Activated B cell treated with CpG ODN at 0.5 μM for 24 hours (primary cell): Measurements from ENCODE around the gene CBY1. TPM values are rescaled to one million over a fixed set of nuclear protein-coding genes. Genes with fewer than 3 reads are reported as not detected.

Experiments
- ATAC-seq: fragments of 200-7000 bp; cut with Tn5 transposase; one replicate; pipeline ENCODE4 v1.10.0; 2021; ENCODE audit warnings: low read depth, mild to moderate bottlenecking, moderate library complexity
- CTCF ChIA-PET: fragments of 350-600 bp; sonication (Branson Sonifier 250); formaldehyde crosslinking; loops from one replicate; lab custom pipeline; 2021; ENCODE audit warnings: antibody characterized with exemption; lab: Charles Lee
- POLR2A ChIA-PET: fragments of 350-600 bp; sonication (Branson Sonifier 250); formaldehyde crosslinking; loops from one replicate; lab custom pipeline; 2021; ENCODE audit warnings: antibody characterized with exemption; lab: Charles Lee
- DNase-seq: peaks from one replicate; pipeline ENCODE4 v3.0.0; 2022
- H3K27ac Mint-ChIP-seq: one replicate; pipeline ENCODE4 v1.8.0; 2020; ENCODE audit warnings: mixed read lengths
- H3K27me3 Mint-ChIP-seq: one replicate; pipeline ENCODE4 v1.8.0; 2021; ENCODE audit warnings: mixed read lengths
- H3K36me3 Mint-ChIP-seq: one replicate; pipeline ENCODE4 v1.8.0; 2021; ENCODE audit warnings: low read depth, mixed read lengths
- H3K4me1 Mint-ChIP-seq: one replicate; pipeline ENCODE4 v1.8.0; 2021; ENCODE audit warnings: mixed read lengths
- H3K4me3 Mint-ChIP-seq: one replicate; pipeline ENCODE4 v1.8.0; 2020; ENCODE audit warnings: mild to moderate bottlenecking, mixed read lengths
- H3K9me3 Mint-ChIP-seq: one replicate; pipeline ENCODE4 v1.8.0; 2020; ENCODE audit warnings: mixed read lengths
- CTCF ChIP-seq: fragments of 200-600 bp; IDR thresholded peaks from one replicate; pipeline ENCODE4 v1.8.0; 2022; ENCODE audit warnings: antibody characterized with exemption, mild to moderate bottlenecking
- intact Hi-C: fragments of 100-400 bp; cut with micrococcal nuclease; formaldehyde crosslinking; loops from one replicate; pipeline ENCODE4 v1.15.1; 2024
- total RNA-seq: library from RNA; stranded (reverse); gene quantifications from 2 replicates; pipeline ENCODE4 v1.2.3, GENCODE V29; 2022

Gene CBY1
- total RNA-seq, 1 donor from 2014 or later = 14.1 TPM

- intact Hi-C loops = no loop called here
- ATAC-seq = no peak
- DNase-seq = no peak
- Mint-ChIP-seq H3K27me3 (peaks cover 27% of the 10 kb centered on the region), H3K9me3 (peaks cover 6% of the 10 kb centered on the region), H3K4me3 (no peak overlapping the region), H3K36me3 (no peaks in the 10 kb centered on the region), H3K27ac (no peak overlapping the region), H3K4me1 (no peaks in the 10 kb centered on the region)
- TF ChIP-seq CTCF = no peak
- POLR2A ChIA-PET = no interaction called here
- CTCF ChIA-PET = no interaction called here
These were observed 37.8 kb upstream of the CBY1 start for GRCh38 chr22:38618682-38619081.

GRCh38 chr22:38623351-38623750, 33.1 kb upstream of the CBY1 start:
- H3K4me3 Mint-ChIP-seq = no peak overlapping the region
- H3K36me3 Mint-ChIP-seq = no peaks in the 10 kb centered on the region
- POLR2A ChIA-PET = no interaction called here
- DNase-seq (no peak), ATAC-seq (no peak)
- peaks cover 12% of the 10 kb centered on the region for H3K27me3 Mint-ChIP-seq
- TF ChIP-seq CTCF = no peak
- H3K4me1 Mint-ChIP-seq = no peaks in the 10 kb centered on the region
- no peak overlapping the region for H3K27ac Mint-ChIP-seq
- H3K9me3 Mint-ChIP-seq = peaks cover 4% of the 10 kb centered on the region
- intact Hi-C loops = no loop called here
- CTCF ChIA-PET = no interaction called here

GRCh38 chr22:38628444-38628843, 28.0 kb upstream of the CBY1 start:
- ChIA-PET CTCF (no interaction called here), POLR2A (interaction anchor here (0.5 kb wide), 1 partner anchor 159 kb away, joined by 3 read pairs; no protein-coding TSS in a partner anchor)
- no peak for DNase-seq
- TF ChIP-seq CTCF = no peak
- H3K4me1 Mint-ChIP-seq = no peaks in the 10 kb centered on the region
- no peaks in the 10 kb centered on the region for H3K9me3 Mint-ChIP-seq
- H3K27ac Mint-ChIP-seq = no peak overlapping the region
- intact Hi-C loops = no loop called here
- no peak overlapping the region for H3K4me3 Mint-ChIP-seq
- no peaks in the 10 kb centered on the region for H3K36me3 Mint-ChIP-seq
- peaks cover 8% of the 10 kb centered on the region for H3K27me3 Mint-ChIP-seq
- ATAC-seq = no peak

GRCh38 chr22:38629108-38629507, 27.3 kb upstream of the CBY1 start:
- no peaks in the 10 kb centered on the region for H3K4me1 Mint-ChIP-seq
- no peaks in the 10 kb centered on the region for H3K9me3 Mint-ChIP-seq
- DNase-seq = no peak
- no peak overlapping the region for H3K4me3 Mint-ChIP-seq
- no peak for ATAC-seq
- no peak for TF ChIP-seq CTCF
- no peaks in the 10 kb centered on the region for H3K36me3 Mint-ChIP-seq
- POLR2A ChIA-PET = no interaction called here
- CTCF ChIA-PET = no interaction called here
- H3K27me3 Mint-ChIP-seq = peaks cover 8% of the 10 kb centered on the region
- no peak overlapping the region for H3K27ac Mint-ChIP-seq
- intact Hi-C loops = no loop called here

- ChIA-PET CTCF (no interaction called here), POLR2A (no interaction called here)
- Mint-ChIP-seq H3K27ac (no peak overlapping the region), H3K9me3 (no peaks in the 10 kb centered on the region), H3K4me1 (no peaks in the 10 kb centered on the region), H3K4me3 (no peak overlapping the region), H3K27me3 (peaks cover 8% of the 10 kb centered on the region), H3K36me3 (no peaks in the 10 kb centered on the region)
- intact Hi-C loops = no loop called here
- no peak for ATAC-seq
- DNase-seq = no peak
- no peak for TF ChIP-seq CTCF
These were observed 24.7 kb upstream of the CBY1 start for GRCh38 chr22:38631724-38632123.
